ENCODE results near the gene VPS37C.

DNA sequence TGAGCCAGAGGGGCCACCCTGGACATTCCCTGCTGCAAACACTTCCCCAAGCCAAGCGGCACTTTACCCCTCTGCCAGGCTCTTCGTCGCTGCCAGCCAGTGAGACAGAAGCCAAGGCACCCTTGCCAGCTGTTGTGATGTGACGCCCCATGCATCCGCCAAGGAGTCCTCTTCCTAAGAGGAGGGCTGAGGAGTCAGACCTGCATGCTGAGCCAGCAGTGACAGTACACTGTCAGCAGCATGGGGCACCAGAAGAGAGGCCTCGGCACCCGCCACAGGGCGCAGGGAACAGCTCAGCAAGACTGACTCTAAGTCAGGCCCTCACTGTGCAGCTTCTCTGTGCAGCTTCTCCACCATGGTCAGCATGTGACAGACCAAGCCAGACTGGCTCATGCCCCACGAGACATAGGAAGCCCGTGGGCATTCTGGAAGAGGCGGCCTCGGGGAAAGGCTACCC lies 26.4 kb downstream of the VPS37C start:
- TF ChIP-seq JUN (CRISPR knock-in tag; IDR thresholded peaks at IDR 0.05) (no peak), CREB1 (CRISPR knock-in tag; IDR thresholded peaks at IDR 0.05) (no peak), PRRX2 (CRISPR knock-in tag; IDR thresholded peaks at IDR 0.05) (no peak), ZBTB21 (CRISPR knock-in tag; IDR thresholded peaks at IDR 0.05; ENCODE audit: borderline replicate concordance) (no peak)
- TF ChIP-seq, protein P1, sequence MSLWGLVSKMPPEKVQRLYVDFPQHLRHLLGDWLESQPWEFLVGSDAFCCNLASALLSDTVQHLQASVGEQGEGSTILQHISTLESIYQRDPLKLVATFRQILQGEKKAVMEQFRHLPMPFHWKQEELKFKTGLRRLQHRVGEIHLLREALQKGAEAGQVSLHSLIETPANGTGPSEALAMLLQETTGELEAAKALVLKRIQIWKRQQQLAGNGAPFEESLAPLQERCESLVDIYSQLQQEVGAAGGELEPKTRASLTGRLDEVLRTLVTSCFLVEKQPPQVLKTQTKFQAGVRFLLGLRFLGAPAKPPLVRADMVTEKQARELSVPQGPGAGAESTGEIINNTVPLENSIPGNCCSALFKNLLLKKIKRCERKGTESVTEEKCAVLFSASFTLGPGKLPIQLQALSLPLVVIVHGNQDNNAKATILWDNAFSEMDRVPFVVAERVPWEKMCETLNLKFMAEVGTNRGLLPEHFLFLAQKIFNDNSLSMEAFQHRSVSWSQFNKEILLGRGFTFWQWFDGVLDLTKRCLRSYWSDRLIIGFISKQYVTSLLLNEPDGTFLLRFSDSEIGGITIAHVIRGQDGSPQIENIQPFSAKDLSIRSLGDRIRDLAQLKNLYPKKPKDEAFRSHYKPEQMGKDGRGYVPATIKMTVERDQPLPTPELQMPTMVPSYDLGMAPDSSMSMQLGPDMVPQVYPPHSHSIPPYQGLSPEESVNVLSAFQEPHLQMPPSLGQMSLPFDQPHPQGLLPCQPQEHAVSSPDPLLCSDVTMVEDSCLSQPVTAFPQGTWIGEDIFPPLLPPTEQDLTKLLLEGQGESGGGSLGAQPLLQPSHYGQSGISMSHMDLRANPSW (CRISPR knock-in tag; conservative IDR thresholded peaks at IDR 0.05; ENCODE audit: low read depth): no peak
- TF ChIP-seq, protein P2, sequence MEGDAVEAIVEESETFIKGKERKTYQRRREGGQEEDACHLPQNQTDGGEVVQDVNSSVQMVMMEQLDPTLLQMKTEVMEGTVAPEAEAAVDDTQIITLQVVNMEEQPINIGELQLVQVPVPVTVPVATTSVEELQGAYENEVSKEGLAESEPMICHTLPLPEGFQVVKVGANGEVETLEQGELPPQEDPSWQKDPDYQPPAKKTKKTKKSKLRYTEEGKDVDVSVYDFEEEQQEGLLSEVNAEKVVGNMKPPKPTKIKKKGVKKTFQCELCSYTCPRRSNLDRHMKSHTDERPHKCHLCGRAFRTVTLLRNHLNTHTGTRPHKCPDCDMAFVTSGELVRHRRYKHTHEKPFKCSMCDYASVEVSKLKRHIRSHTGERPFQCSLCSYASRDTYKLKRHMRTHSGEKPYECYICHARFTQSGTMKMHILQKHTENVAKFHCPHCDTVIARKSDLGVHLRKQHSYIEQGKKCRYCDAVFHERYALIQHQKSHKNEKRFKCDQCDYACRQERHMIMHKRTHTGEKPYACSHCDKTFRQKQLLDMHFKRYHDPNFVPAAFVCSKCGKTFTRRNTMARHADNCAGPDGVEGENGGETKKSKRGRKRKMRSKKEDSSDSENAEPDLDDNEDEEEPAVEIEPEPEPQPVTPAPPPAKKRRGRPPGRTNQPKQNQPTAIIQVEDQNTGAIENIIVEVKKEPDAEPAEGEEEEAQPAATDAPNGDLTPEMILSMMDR (IDR thresholded peaks at IDR 0.05): no peak
- TF ChIP-seq, protein P3, sequence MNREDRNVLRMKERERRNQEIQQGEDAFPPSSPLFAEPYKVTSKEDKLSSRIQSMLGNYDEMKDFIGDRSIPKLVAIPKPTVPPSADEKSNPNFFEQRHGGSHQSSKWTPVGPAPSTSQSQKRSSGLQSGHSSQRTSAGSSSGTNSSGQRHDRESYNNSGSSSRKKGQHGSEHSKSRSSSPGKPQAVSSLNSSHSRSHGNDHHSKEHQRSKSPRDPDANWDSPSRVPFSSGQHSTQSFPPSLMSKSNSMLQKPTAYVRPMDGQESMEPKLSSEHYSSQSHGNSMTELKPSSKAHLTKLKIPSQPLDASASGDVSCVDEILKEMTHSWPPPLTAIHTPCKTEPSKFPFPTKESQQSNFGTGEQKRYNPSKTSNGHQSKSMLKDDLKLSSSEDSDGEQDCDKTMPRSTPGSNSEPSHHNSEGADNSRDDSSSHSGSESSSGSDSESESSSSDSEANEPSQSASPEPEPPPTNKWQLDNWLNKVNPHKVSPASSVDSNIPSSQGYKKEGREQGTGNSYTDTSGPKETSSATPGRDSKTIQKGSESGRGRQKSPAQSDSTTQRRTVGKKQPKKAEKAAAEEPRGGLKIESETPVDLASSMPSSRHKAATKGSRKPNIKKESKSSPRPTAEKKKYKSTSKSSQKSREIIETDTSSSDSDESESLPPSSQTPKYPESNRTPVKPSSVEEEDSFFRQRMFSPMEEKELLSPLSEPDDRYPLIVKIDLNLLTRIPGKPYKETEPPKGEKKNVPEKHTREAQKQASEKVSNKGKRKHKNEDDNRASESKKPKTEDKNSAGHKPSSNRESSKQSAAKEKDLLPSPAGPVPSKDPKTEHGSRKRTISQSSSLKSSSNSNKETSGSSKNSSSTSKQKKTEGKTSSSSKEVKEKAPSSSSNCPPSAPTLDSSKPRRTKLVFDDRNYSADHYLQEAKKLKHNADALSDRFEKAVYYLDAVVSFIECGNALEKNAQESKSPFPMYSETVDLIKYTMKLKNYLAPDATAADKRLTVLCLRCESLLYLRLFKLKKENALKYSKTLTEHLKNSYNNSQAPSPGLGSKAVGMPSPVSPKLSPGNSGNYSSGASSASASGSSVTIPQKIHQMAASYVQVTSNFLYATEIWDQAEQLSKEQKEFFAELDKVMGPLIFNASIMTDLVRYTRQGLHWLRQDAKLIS (CRISPR knock-in tag; IDR thresholded peaks at IDR 0.05; ENCODE audit: borderline replicate concordance): no peak
- TF ChIP-seq, protein P4, sequence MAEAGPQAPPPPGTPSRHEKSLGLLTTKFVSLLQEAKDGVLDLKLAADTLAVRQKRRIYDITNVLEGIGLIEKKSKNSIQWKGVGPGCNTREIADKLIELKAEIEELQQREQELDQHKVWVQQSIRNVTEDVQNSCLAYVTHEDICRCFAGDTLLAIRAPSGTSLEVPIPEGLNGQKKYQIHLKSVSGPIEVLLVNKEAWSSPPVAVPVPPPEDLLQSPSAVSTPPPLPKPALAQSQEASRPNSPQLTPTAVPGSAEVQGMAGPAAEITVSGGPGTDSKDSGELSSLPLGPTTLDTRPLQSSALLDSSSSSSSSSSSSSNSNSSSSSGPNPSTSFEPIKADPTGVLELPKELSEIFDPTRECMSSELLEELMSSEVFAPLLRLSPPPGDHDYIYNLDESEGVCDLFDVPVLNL (CRISPR knock-in tag; IDR thresholded peaks at IDR 0.05; ENCODE audit: borderline replicate concordance, low read depth): no peak
